Keratinocyte (primary cell): Measurements from ENCODE around the gene FOXL3. TPM values are rescaled to one million over a fixed set of nuclear protein-coding genes. Genes with fewer than 3 reads are reported as not detected.
"Not testable (repeated sequence)": the region's sequence is repeated elsewhere in the genome, so short reads cannot be mapped to it uniquely, and the experiment has no call there.

Experiments
- DNase-seq: peaks from one replicate; pipeline ENCODE4 v3.0.0-alpha.2; 2011; ENCODE audit warnings: low read depth, missing footprints, low spot score
- FAIRE-seq: peaks from 2 replicates; lab custom pipeline; 2011; peaks lifted over from hg19 to GRCh38; lab: Jason Lieb, UNC
- H2AFZ ChIP-seq: 2 replicates; pipeline ENCODE4 v1.6.0; 2012; ENCODE audit warnings: low read length, control low read depth, inconsistent platforms; ENCODE audit not compliant: control insufficient read depth
- H3K27ac ChIP-seq: 2 replicates; pipeline ENCODE4 v1.5.1; 2011; ENCODE audit warnings: low read length; ENCODE audit not compliant: control insufficient read depth, insufficient read depth
- H3K27me3 ChIP-seq: 3 replicates; pipeline ENCODE4 v1.6.0; 2011; ENCODE audit warnings: low read length; ENCODE audit not compliant: control insufficient read depth, insufficient read depth; ENCODE audit errors: extremely low read depth
- H3K36me3 ChIP-seq, 2 experiments: 2 replicates in 1 of 2; 3 replicates in 1 of 2; pipeline ENCODE4 v1.5.1; 2011; ENCODE audit warnings: low read length in 2 of 2, mild to moderate bottlenecking in 1 of 2; ENCODE audit not compliant: control insufficient read depth in 2 of 2, insufficient read depth in 2 of 2; ENCODE audit errors: extremely low read depth in 1 of 2
- H3K4me1 ChIP-seq: 3 replicates; pipeline ENCODE4 v1.5.1; 2011; ENCODE audit warnings: low read length; ENCODE audit not compliant: control insufficient read depth, insufficient read depth; ENCODE audit errors: extremely low read depth
- H3K4me2 ChIP-seq: 3 replicates; pipeline ENCODE4 v1.6.0; 2011; ENCODE audit warnings: low read depth, low read length; ENCODE audit not compliant: control insufficient read depth, insufficient read depth; ENCODE audit errors: extremely low read depth
- H3K4me3 ChIP-seq, 3 experiments: fragments of 200-600 bp in 1 of 3; sonication (generic) in 1 of 3; 2 replicates in 2 of 3; 3 replicates in 1 of 3; pipeline ENCODE4 v1.5.1; 2011 to 2016; ENCODE audit warnings: low read length in 3 of 3, mild to moderate bottlenecking in 3 of 3, control low read depth in 2 of 3, inconsistent platforms in 1 of 3, low read depth in 1 of 3, mixed read lengths in 1 of 3, mixed run types in 1 of 3, moderate library complexity in 1 of 3; ENCODE audit not compliant: control insufficient read depth in 2 of 3, insufficient read depth in 2 of 3; ENCODE audit errors: extremely low read depth in 1 of 3
- H3K79me2 ChIP-seq: 2 replicates; pipeline ENCODE4 v1.6.0; 2012; ENCODE audit warnings: low read length; ENCODE audit not compliant: control insufficient read depth, insufficient read depth
- H3K9ac ChIP-seq: 3 replicates; pipeline ENCODE4 v1.6.0; 2011; ENCODE audit warnings: low read length; ENCODE audit not compliant: control insufficient read depth, insufficient read depth; ENCODE audit errors: extremely low read depth
- H3K9me1 ChIP-seq: 3 replicates; pipeline ENCODE4 v1.6.0; 2011; ENCODE audit warnings: low read length; ENCODE audit not compliant: control insufficient read depth, insufficient read depth; ENCODE audit errors: extremely low read depth
- H3K9me3 ChIP-seq: 2 replicates; pipeline ENCODE4 v1.5.1; 2012; ENCODE audit warnings: low read depth, low read length; ENCODE audit not compliant: control insufficient read depth
- H4K20me1 ChIP-seq: 3 replicates; pipeline ENCODE4 v1.6.0; 2011; ENCODE audit warnings: low read length; ENCODE audit not compliant: control insufficient read depth, insufficient read depth; ENCODE audit errors: extremely low read depth
- EZH2 ChIP-seq: IDR thresholded peaks from one replicate; pipeline ENCODE4 v1.6.1; 2012; ENCODE audit warnings: inconsistent platforms, mild to moderate bottlenecking, low read length, moderate library complexity
- dilution Hi-C: fragments of 300-500 bp; cut with MboI; formaldehyde crosslinking; loops from one replicate; pipeline ENCODE4 v1.7.0; 2020; ENCODE audit warnings: low sequenced_read_pairs; ENCODE audit not compliant: extremely low pct_ligation_motif_present
- polyA plus RNA-seq, 5 experiments: library from polyadenylated mRNA; depleted of rRNA in 3 of 5; stranded (reverse) in 3 of 5; stranded (forward) in 1 of 5; unstranded in 1 of 5; fragments of >200 nt; gene quantifications; 1 replicate in 1 of 5; 2 replicates in 3 of 5; 3 replicates in 1 of 5; pipeline versions ENCODE4 v1.2.1 to v1.2.3, GENCODE V29; 2011 to 2012; ENCODE audit warnings: missing spikeins in 2 of 5, low read depth in 1 of 5, low replicate concordance in 1 of 5
- TF ChIP-seq, protein P1 (sequence below), 3 experiments: IDR thresholded peaks in 1 of 3; conservative IDR thresholded peaks in 1 of 3; optimal IDR thresholded peaks in 1 of 3; 2 replicates in 2 of 3; 3 replicates in 1 of 3; pipeline versions ENCODE3 to v1.5.1; 2011; ENCODE audit warnings: low read length in 3 of 3, mild to moderate bottlenecking in 3 of 3, moderate library complexity in 2 of 3, control low read depth in 1 of 3, inconsistent platforms in 1 of 3; ENCODE audit not compliant: insufficient read depth in 2 of 3; ENCODE audit errors: extremely low read depth in 1 of 3

The FOXL3 gene
- polyA plus RNA-seq, 1 donor (not counting 4 experiments of a cell fraction or from before 2014, with no cell fraction given): not detected

DNA sequence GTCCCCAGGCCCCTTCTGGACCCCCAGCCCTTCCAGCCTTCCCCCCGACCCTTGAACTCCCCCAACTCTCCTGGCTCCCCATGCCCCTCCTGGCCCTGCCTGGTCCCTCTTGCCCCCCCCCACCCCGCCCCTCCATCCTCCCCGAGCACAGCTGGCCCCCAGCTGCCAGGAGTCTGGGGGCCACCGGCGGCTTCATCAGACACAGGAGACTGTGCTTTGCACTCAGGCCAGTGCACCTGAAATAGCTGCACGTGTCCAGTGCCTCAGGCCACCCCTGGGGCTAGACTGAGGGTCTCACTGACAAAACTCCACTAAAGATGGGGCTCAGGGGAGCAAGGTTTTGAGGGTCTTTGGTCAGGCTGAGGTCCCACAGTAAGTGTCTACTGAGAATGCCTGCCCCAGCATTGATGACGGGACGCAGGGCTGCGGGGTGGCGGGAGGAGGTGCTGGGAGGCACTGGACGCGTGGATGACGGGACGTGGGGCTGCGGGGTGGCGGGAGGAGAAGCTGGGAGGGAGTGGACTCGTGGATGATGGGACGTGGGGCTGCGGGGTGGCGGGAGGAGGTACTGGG lies 6.5 kb downstream of the FOXL3 start:
- no peaks in the 10 kb centered on the region for H3K4me1 ChIP-seq
- H4K20me1 ChIP-seq: no peaks in the 10 kb centered on the region
- no peak overlapping the region for H2AFZ ChIP-seq
- no peaks in the 10 kb centered on the region for H3K9me1 ChIP-seq
- no peak for TF ChIP-seq EZH2
- TF ChIP-seq, protein P1, sequence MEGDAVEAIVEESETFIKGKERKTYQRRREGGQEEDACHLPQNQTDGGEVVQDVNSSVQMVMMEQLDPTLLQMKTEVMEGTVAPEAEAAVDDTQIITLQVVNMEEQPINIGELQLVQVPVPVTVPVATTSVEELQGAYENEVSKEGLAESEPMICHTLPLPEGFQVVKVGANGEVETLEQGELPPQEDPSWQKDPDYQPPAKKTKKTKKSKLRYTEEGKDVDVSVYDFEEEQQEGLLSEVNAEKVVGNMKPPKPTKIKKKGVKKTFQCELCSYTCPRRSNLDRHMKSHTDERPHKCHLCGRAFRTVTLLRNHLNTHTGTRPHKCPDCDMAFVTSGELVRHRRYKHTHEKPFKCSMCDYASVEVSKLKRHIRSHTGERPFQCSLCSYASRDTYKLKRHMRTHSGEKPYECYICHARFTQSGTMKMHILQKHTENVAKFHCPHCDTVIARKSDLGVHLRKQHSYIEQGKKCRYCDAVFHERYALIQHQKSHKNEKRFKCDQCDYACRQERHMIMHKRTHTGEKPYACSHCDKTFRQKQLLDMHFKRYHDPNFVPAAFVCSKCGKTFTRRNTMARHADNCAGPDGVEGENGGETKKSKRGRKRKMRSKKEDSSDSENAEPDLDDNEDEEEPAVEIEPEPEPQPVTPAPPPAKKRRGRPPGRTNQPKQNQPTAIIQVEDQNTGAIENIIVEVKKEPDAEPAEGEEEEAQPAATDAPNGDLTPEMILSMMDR (optimal IDR thresholded peaks at IDR 0.05 in 1 of 3, IDR thresholded peaks at IDR 0.05 in 1 of 3, conservative IDR thresholded peaks at IDR 0.05 in 1 of 3; ENCODE audit: extremely low read depth in 1 of 3, insufficient read depth in 2 of 3, low read length in 3 of 3): no peak
- H3K27ac ChIP-seq: no peak overlapping the region
- H3K4me3 ChIP-seq: no peak overlapping the region
- H3K4me2 ChIP-seq: no peak overlapping the region
- H3K36me3 ChIP-seq: no peaks in the 10 kb centered on the region
- FAIRE-seq (no peak), DNase-seq (no peak)
- dilution Hi-C loops: no loop called here
- no peaks in the 10 kb centered on the region for H3K79me2 ChIP-seq
- no peaks in the 10 kb centered on the region for H3K9me3 ChIP-seq
- H3K9ac ChIP-seq: no peak overlapping the region
- H3K27me3 ChIP-seq: peaks cover 24% of the 10 kb centered on the region

DNA sequence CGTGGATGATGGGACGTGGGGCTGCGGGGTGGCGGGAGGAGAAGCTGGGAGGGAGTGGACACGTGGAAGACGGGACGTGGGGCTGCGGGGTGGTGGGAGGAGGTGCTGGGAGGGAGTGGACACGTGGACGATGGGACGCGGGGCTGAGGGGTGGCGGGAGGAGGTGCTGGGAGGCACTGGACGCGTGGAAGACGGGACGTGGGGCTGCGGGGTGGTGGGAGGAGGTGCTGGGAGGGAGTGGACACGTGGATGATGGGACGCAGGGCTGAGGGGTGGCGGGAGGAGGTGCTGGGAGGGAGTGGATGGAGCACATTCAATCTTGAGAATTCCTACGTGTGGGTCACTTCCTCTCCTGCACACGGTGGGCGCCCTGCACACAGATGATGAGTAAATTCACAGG lies 7.2 kb downstream of the FOXL3 start:
- H3K9me1 ChIP-seq, H3K79me2 ChIP-seq, DNase-seq, H3K4me3 ChIP-seq, H3K36me3 ChIP-seq, H3K27ac ChIP-seq, H4K20me1 ChIP-seq, H3K4me1 ChIP-seq, H3K4me2 ChIP-seq, FAIRE-seq, dilution Hi-C loops, H3K9me3 ChIP-seq, H2AFZ ChIP-seq, H3K9ac ChIP-seq: not testable (repeated sequence)
- peaks cover 17% of the 10 kb centered on the region for H3K27me3 ChIP-seq
